CD1c-positive myeloid dendritic cell (primary cell): ENCODE data around the gene PDSS2.
"Not testable (repeated sequence)": the region's sequence is repeated elsewhere in the genome, so short reads cannot be mapped to it uniquely, and the experiment has no call there.

ENCODE experiments used
- DNase-seq: peaks from one replicate; pipeline ENCODE4 v3.0.0-alpha.2; 2016; ENCODE audit errors: extremely low spot score

Gene PDSS2

DNA sequence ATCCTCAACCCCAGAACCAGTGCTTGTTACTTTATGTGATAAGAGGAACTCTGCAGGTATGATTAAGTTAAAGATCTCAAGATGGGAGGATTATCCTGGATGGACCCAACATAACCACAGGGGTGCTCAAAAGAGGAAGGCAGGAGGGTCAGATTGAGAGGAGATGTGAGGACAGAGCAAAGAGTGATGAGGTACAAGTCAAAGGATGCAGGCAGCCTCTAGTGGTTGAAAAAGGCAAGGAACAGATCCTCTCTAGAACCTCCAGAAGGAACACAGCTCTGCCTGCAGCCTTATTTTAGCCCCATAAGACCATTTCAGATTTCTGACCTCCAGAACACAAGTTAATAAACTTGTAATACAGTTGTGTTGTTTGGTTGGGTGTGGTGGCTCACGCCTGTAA lies 41.2 kb downstream of the PDSS2 start:
- DNase-seq, result no peak

DNA sequence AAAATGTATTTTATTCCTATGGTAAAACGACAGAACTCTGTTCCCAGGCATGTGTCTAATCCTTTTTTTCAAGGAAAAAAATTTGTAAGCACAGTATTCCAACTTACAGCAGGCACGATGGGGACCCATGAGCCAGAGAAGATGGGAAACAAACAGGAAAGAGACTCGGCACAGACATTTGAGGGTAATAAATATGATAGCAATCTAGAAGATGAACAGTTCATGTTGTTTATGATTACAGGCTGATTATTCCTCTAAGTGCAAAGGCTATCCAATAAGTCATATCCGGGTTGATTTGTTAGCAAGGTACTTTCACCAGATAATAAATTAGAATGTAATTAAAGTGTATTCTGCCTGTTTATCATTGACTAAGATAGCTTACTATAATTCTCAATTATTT lies 43.2 kb downstream of the PDSS2 start:
- DNase-seq, result no peak

DNA sequence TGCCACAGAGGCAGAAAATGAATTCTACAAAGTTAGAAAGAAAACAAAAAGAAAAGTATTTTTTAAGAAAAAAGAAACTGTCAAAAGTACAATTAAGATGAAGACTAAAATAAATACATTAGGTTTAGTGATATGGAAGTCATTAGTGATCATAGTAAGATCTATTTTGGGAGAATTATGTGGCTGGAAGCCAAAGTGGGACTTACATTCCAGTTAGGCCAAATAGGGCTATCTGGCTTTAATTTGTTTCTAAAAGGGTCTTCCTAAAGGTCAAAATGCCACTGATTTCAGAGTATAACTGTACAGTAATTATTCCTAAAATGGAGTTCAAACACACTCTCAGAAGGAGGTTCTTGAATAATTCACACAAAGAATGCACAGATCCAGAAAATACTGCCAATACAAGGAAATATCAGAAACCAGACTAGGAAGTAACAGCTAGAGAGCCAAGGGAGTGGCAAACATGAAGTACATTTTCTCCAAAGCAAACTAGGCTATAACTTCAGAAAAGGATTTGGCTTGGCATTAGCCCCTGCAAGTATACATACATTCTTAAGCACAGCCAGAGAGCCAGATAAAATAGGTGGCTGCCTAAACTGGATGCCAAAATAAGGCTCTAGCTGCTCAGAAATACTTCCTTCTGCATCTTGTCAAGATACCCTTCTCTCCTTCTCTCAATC lies 45.3 kb downstream of the PDSS2 start:
- no peak for DNase-seq

GRCh38 chr6:107411161-107411560 lies 48.2 kb downstream of the PDSS2 start:
- no peak for DNase-seq

GRCh38 chr6:107409942-107410341 lies 49.4 kb downstream of the PDSS2 start:
- DNase-seq, result no peak

- DNase-seq, result no peak
Observed at GRCh38 chr6:107408714-107409113, 50.6 kb downstream of the PDSS2 start.

- DNase-seq, result no peak
Observed at GRCh38 chr6:107405002-107405401, 54.4 kb downstream of the PDSS2 start.

DNA sequence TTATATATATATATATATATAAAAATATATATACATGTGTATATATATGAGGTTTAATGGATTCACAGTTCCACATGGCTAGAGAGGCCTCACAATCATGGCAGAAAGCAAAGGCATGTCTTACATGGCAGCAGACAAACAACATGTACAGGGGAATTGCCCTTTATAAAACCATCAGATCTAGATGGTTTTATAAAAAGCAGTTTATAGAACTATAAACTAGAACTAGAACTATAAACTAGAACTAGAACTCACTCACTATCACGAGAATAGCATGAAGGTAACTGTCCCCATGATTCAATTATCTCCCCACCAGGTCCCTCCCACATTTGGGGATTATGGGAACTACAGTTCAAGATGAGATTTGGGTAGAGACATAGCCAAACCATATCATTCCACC lies 56.8 kb downstream of the PDSS2 start:
- DNase-seq, result no peak

- no peak for DNase-seq
Observed at GRCh38 chr6:107401573-107401972, 57.8 kb downstream of the PDSS2 start.

DNA sequence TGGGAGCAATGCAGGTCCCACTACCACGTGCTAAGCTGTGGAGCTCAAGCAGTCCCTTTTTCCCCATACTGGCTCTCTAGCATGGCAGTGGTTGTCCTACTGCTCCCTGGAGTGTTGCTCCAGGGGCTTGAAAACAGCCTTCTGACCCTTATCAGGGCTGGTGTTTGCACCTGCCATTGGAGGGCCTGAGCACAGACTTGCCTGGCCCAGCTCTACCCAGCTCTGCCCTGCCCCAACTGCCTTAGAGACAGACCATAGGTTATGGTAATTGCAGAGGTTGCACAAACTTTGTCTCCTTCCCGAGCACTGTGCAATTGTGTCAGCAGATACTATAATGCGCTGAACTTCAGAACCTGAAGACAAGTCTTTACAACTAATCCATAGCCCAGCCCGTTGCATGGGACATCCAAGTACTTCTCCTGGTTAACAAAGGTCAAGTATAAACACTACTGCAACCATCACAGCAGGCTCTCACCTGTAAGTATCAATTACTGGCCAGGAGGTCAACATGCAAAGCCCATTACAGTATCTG lies 58.7 kb downstream of the PDSS2 start:
- DNase-seq, result no peak

DNA sequence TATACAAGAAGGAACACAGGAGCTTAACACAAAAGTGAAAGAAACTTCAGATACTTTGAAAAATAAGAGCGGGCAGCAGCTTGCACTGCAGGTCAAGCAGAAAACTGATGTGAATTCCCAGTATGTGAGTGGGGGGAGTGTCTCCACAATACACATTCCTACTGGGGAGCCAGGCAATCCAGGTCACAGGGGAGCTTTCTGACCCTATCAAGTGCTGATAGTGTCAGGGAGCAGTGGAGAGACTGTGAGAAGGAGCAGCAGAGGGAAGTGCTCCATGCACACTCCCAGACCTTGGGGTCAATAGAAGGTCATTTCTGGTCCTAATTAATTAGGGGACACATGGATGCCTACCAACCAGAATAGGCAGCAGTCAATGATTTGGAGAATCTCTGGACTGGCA lies 59.4 kb downstream of the PDSS2 start:
- no peak for DNase-seq

- no peak for DNase-seq
Observed at GRCh38 chr6:107398001-107398400, 61.4 kb downstream of the PDSS2 start.

DNA sequence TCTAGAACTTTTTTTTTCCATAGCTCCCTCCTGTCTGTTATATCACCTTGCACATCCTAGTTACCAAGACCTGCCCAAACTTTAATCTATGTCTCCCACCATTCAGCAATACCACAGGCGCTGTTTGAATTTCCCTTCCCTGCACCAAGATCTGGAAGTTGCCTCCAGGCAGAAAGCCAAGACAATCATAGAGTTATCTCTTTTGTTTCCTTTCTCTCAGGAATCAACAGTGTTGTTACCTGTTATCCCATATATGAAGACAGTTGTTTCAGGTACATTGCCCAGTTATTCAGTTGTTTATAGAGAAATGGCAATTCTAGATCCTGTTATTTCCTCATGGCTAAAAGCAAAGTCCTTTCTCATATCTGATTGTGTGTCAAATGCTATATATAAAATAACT lies 63.2 kb downstream of the PDSS2 start:
- DNase-seq, result no peak

- no peak for DNase-seq
Observed at GRCh38 chr6:107392069-107392468, 67.3 kb downstream of the PDSS2 start.

DNA sequence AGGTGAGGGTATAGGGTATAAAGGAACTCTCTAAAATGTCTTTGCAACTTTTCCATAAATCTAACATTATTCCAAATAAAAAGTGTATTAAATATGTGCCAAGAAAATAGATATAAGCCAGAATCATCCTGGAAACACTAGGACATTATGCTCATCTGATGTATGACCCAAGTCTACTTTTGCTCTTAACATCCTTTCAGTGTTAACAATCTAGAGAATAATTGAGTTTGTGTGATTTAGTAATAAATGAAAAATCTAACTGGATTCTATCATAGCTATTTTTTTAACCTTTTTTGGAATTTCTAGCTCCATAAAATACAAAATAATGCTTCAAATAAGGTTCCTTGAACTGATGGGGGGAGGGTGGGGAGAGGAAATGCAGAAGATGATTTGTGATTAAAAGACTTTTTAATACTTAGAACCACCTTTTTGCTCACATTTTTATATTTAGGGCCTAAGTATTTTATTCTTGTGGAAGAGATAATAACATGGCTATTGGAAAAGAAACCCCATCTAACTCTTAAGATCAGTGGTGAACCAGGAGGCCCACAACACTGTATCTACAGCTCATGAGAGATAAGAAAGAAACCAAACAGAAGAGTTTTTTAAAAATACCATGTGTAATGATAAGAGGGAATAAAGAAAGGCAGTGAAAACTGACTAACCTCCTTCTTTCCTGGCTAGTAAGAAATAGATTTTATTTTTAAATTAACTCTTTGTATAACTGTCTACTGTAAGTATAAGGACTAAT lies 68.5 kb downstream of the PDSS2 start:
- no peak for DNase-seq

GRCh38 chr6:107390056-107390455 lies 69.3 kb downstream of the PDSS2 start:
- no peak for DNase-seq

DNA sequence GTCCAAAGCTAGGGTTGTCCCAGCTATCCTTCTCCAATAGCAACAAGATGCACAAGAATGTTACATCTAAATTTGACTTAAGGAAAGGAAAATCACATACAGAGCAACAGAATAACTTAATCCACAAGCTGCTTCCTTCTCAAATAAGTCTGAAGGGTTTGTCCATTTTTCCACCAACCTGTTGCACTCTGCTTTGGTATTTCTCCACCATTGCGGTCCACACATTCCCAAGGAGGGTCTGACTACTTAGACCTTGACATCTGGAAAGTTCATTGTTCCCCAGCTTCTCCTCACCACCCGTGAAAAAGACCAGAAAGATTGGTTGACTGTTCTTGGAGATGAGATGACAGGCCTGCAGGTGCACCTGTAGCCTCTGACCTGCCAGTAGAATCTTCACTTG lies 72.5 kb downstream of the PDSS2 start:
- DNase-seq, result no peak

DNA sequence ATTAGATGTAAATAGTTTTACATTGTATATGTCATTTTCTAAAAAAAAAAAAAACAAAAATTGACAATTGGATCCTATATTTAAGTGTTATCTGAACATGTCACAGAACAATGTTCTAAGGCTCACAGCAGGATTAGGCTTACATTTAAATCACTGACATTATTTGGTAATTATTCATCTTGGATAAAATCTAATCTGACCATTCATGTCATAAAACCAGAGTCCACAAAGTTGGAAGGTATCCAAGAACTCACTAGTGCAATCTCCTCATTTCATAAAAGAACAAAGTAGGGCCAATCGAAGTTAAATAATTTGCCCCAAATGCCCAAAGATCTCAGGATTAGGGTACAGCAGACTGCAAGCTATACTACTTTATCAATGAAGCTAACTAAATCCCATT lies 73.0 kb downstream of the PDSS2 start:
- DNase-seq, result no peak

DNA sequence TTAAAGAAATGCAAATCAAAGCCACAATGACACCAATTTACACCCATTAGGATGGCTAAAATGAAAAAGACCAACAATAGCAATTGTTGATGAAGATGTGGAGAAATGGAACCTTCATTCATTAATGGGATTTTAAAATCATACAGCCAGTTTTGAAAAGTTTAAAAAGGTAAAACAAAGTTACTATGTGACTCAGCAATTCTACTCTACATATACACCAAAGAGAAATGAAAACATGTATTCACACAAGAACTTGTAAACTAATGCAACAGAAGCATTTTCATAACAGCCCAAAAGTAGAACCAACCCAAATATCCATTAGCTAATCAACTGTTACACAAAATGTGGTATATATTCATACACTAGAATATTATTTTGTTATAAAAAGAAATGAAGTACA lies 75.7 kb downstream of the PDSS2 start:
- no peak for DNase-seq

- DNase-seq, result no peak
Observed at GRCh38 chr6:107374264-107374663, 85.1 kb downstream of the PDSS2 start.

DNA sequence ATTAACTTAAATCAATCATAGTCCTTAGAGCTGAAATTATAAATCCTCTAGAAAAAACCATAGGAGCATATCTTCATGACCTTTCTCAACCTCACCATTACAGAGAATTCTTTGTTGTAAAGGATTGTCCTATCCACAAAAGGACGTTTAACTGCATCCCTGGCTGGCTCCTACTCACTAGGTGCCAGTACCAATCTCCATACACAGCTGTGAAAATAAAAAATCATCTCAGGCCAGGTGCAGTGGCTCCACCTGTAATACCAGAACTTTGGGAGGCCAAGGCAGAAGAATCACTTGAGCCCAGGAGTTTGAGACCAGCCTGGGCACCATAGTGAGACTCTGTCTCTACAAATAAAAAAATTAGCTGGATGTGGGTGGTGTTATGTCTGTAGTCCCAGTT lies 89.9 kb downstream of the PDSS2 start:
- DNase-seq, result no peak

DNA sequence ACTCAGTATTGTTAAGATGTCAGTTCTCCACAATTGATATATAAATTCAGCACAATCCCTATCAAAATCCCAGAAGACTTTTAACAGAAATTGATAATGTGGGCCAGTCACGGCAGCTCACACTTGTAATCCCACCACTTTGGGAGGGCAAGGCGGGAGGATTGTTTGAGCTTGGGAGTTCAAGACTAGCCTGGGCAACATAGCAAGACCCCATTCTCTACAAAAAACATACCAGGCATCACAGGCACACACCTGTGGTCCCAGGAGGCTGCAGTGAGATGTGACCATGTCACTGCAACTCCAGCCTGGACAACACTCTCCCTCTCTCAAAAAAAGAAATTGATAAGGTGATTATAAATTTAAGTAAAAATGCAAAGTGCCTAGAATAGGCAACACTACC lies 90.9 kb downstream of the PDSS2 start:
- DNase-seq, result no peak

DNA sequence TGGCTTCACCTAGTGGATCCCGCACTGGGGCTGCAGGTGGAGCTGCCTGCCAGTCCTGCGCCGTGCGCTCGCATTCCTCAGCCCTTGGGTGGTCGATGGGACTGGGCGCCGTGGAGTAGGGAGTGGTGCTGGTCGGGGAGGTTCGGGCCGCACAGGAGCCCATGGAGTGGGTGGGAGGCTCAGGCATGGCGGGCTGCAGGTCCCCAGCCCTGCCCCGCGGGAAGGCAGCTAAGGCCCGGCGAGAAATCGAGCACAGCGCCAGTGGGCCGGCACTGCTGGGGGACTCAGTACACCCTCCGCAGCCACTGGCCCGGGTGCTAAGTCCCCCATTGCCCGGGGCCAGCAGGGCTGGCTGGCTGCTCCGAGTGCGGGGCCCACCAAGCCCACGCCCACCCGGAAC lies 95.2 kb downstream of the PDSS2 start:
- not testable (repeated sequence) for DNase-seq
